ENCODE data around the gene GTF2H2.
"Not testable (repeated sequence)": the region's sequence is repeated elsewhere in the genome, so short reads cannot be mapped to it uniquely, and the experiment has no call there.

Gene GTF2H2

GRCh38 chr5:71067262-71067928 is at the start of gene GTF2H2:
Gene GTF2H2, minus strand, starts transcription at chr5:71067676. Its CDS starts 4,913 bp downstream, at chr5:71062763.
- H3K27me3 ChIP-seq (ENCODE audit: control insufficient read depth, insufficient read depth, low read length); H3K9me3 ChIP-seq (ENCODE audit: control insufficient read depth, low read length); H3K9ac ChIP-seq (ENCODE audit: low read length); H3K36me3 ChIP-seq (ENCODE audit: control insufficient read depth, insufficient read depth, low read length); H3K4me1 ChIP-seq (ENCODE audit: control insufficient read depth, insufficient read depth, low read length); H3K4me3 ChIP-seq (ENCODE audit: low read length): not testable (repeated sequence)

GRCh38 chr5:71109730-71110275 is 42.3 kb upstream of the GTF2H2 start:
- H3K4me1 ChIP-seq (ENCODE audit: control insufficient read depth, insufficient read depth, low read length); H3K36me3 ChIP-seq (ENCODE audit: control insufficient read depth, insufficient read depth, low read length); H3K9ac ChIP-seq (ENCODE audit: low read length); H3K4me3 ChIP-seq (ENCODE audit: low read length); H3K27me3 ChIP-seq (ENCODE audit: control insufficient read depth, insufficient read depth, low read length); H3K9me3 ChIP-seq (ENCODE audit: control insufficient read depth, low read length): not testable (repeated sequence)

GRCh38 chr5:71099996-71100395 is 32.5 kb upstream of the GTF2H2 start:
- H3K9me3 ChIP-seq (ENCODE audit: control insufficient read depth, low read length); H3K36me3 ChIP-seq (ENCODE audit: control insufficient read depth, insufficient read depth, low read length); H3K4me1 ChIP-seq (ENCODE audit: control insufficient read depth, insufficient read depth, low read length); H3K27me3 ChIP-seq (ENCODE audit: control insufficient read depth, insufficient read depth, low read length); H3K4me3 ChIP-seq (ENCODE audit: low read length); H3K9ac ChIP-seq (ENCODE audit: low read length): not testable (repeated sequence)

GRCh38 chr5:71097930-71098203 is 30.4 kb upstream of the GTF2H2 start:
- not testable (repeated sequence) for H3K4me3 ChIP-seq (ENCODE audit: low read length); H3K9ac ChIP-seq (ENCODE audit: low read length); H3K36me3 ChIP-seq (ENCODE audit: control insufficient read depth, insufficient read depth, low read length); H3K27me3 ChIP-seq (ENCODE audit: control insufficient read depth, insufficient read depth, low read length); H3K9me3 ChIP-seq (ENCODE audit: control insufficient read depth, low read length); H3K4me1 ChIP-seq (ENCODE audit: control insufficient read depth, insufficient read depth, low read length)

- not testable (repeated sequence) for H3K27me3 ChIP-seq (ENCODE audit: control insufficient read depth, insufficient read depth, low read length); H3K4me3 ChIP-seq (ENCODE audit: low read length); H3K9me3 ChIP-seq (ENCODE audit: control insufficient read depth, low read length); H3K4me1 ChIP-seq (ENCODE audit: control insufficient read depth, insufficient read depth, low read length); H3K9ac ChIP-seq (ENCODE audit: low read length); H3K36me3 ChIP-seq (ENCODE audit: control insufficient read depth, insufficient read depth, low read length)
Observed at GRCh38 chr5:71097173-71097929, 29.9 kb upstream of the GTF2H2 start.

GRCh38 chr5:71089773-71090172 is 22.3 kb upstream of the GTF2H2 start:
- not testable (repeated sequence) for H3K4me1 ChIP-seq (ENCODE audit: control insufficient read depth, insufficient read depth, low read length); H3K4me3 ChIP-seq (ENCODE audit: low read length); H3K27me3 ChIP-seq (ENCODE audit: control insufficient read depth, insufficient read depth, low read length); H3K9ac ChIP-seq (ENCODE audit: low read length); H3K9me3 ChIP-seq (ENCODE audit: control insufficient read depth, low read length); H3K36me3 ChIP-seq (ENCODE audit: control insufficient read depth, insufficient read depth, low read length)

- H3K4me3 ChIP-seq (ENCODE audit: low read length); H3K27me3 ChIP-seq (ENCODE audit: control insufficient read depth, insufficient read depth, low read length); H3K4me1 ChIP-seq (ENCODE audit: control insufficient read depth, insufficient read depth, low read length); H3K36me3 ChIP-seq (ENCODE audit: control insufficient read depth, insufficient read depth, low read length); H3K9me3 ChIP-seq (ENCODE audit: control insufficient read depth, low read length); H3K9ac ChIP-seq (ENCODE audit: low read length): not testable (repeated sequence)
Observed at GRCh38 chr5:71088754-71089153, 21.3 kb upstream of the GTF2H2 start.

GRCh38 chr5:71086145-71086544 is 18.7 kb upstream of the GTF2H2 start:
- not testable (repeated sequence) for H3K4me3 ChIP-seq (ENCODE audit: low read length); H3K4me1 ChIP-seq (ENCODE audit: control insufficient read depth, insufficient read depth, low read length); H3K27me3 ChIP-seq (ENCODE audit: control insufficient read depth, insufficient read depth, low read length); H3K9ac ChIP-seq (ENCODE audit: low read length); H3K9me3 ChIP-seq (ENCODE audit: control insufficient read depth, low read length); H3K36me3 ChIP-seq (ENCODE audit: control insufficient read depth, insufficient read depth, low read length)

GRCh38 chr5:71084280-71085063 is 17.0 kb upstream of the GTF2H2 start:
- not testable (repeated sequence) for H3K36me3 ChIP-seq (ENCODE audit: control insufficient read depth, insufficient read depth, low read length); H3K9ac ChIP-seq (ENCODE audit: low read length); H3K9me3 ChIP-seq (ENCODE audit: control insufficient read depth, low read length); H3K27me3 ChIP-seq (ENCODE audit: control insufficient read depth, insufficient read depth, low read length); H3K4me1 ChIP-seq (ENCODE audit: control insufficient read depth, insufficient read depth, low read length); H3K4me3 ChIP-seq (ENCODE audit: low read length)

- not testable (repeated sequence) for H3K27me3 ChIP-seq (ENCODE audit: control insufficient read depth, insufficient read depth, low read length); H3K36me3 ChIP-seq (ENCODE audit: control insufficient read depth, insufficient read depth, low read length); H3K4me1 ChIP-seq (ENCODE audit: control insufficient read depth, insufficient read depth, low read length); H3K4me3 ChIP-seq (ENCODE audit: low read length); H3K9ac ChIP-seq (ENCODE audit: low read length); H3K9me3 ChIP-seq (ENCODE audit: control insufficient read depth, low read length)
Observed at GRCh38 chr5:71082898-71083297, 15.4 kb upstream of the GTF2H2 start.

- H3K4me1 ChIP-seq (ENCODE audit: control insufficient read depth, insufficient read depth, low read length); H3K27me3 ChIP-seq (ENCODE audit: control insufficient read depth, insufficient read depth, low read length); H3K36me3 ChIP-seq (ENCODE audit: control insufficient read depth, insufficient read depth, low read length); H3K9me3 ChIP-seq (ENCODE audit: control insufficient read depth, low read length); H3K4me3 ChIP-seq (ENCODE audit: low read length); H3K9ac ChIP-seq (ENCODE audit: low read length): not testable (repeated sequence)
Observed at GRCh38 chr5:71082340-71082739, 14.9 kb upstream of the GTF2H2 start.

GRCh38 chr5:71061322-71061721 is 6.2 kb downstream of the GTF2H2 start:
- H3K4me1 ChIP-seq (ENCODE audit: control insufficient read depth, insufficient read depth, low read length); H3K36me3 ChIP-seq (ENCODE audit: control insufficient read depth, insufficient read depth, low read length); H3K9me3 ChIP-seq (ENCODE audit: control insufficient read depth, low read length); H3K9ac ChIP-seq (ENCODE audit: low read length); H3K27me3 ChIP-seq (ENCODE audit: control insufficient read depth, insufficient read depth, low read length); H3K4me3 ChIP-seq (ENCODE audit: low read length): not testable (repeated sequence)
